Activated CD4-positive, alpha-beta T cell treated with anti-CD3 and anti-CD28 coated beads for 4 hours (primary cell): ENCODE measurements around the gene UBE2D2.
A peak's percentile ranks its signal among the peaks of the same experiment; 100 is the strongest.
"Not testable (repeated sequence)": the region's sequence is repeated elsewhere in the genome, so short reads cannot be mapped to it uniquely, and the experiment has no call there.

Experiments
- DNase-seq, 2 donors: peaks; one replicate each; pipeline ENCODE4 v3.0.0-alpha.2; 2020

UBE2D2 gene

GRCh38 chr5:139549162-139549894 lies 11.8 kb upstream of the UBE2D2 start:
- DNase-seq, result no peak

- DNase-seq, result not testable (repeated sequence)
Measured at GRCh38 chr5:139550051-139550872, 10.9 kb upstream of the UBE2D2 start.

DNA sequence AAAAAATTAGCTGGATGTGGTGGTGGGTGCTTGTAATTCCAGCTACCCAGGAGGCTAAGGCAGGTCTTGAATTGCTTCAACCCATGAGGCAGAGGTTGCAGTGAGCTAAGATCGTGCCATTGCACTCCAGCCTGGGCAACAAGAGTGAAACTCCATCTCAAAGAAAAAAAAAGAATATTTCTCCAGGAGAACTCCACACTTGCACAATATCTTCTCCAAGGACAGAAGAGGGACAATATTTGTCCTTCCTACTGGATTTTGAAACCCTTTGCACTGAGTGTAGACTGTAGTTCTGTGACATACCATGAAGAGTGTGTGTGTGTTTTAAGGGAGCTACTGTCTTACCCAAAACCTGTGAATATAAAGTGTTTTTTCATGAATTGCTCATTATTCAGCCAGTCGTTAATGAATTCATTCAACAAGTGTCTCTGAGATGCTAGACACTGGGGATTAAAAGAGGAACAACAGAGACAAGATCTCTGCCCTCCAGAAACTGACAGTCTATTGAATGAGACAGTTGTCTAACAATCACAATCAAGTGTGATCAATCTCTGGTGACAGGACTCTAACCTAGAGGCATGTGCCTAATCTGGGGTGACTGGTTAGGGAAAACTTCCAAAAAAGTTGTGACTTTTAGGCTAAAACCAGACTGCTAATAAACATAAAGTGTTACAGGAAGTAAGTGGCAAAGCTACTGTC lies 9.8 kb upstream of the UBE2D2 start:
- DNase-seq, result no peak

DNA sequence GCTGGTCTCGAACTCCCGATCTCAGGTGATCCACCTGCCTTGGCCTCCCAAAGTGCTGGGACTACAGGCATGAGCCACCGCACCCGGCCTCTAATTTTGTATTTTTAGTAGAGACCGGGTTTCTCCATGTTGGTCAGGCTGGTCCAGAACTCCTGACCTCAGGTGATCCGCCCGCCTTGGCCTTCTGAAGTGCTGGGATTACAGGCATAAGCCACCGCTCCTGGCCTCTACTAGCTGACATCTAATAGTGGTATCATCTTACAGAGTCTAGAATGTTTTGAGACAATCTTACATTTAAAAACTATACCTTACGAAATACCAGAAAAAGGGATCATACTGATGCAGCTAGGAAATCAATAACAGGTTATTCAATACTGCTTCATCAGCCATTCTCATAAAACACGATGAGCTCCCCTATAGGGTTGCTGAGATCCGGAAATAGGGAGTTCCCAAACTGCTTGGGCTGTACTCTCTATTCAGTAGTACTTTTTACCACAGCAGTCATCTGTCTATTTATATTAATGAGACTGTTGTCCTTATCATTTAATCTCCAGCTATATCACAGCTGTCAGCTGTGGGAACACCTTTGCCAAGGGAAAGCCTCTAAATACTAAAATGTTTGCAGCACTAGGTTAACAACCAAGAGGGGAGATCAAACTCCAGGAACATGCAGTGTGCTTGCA lies 8.1 kb upstream of the UBE2D2 start:
- no peak for DNase-seq

DNA sequence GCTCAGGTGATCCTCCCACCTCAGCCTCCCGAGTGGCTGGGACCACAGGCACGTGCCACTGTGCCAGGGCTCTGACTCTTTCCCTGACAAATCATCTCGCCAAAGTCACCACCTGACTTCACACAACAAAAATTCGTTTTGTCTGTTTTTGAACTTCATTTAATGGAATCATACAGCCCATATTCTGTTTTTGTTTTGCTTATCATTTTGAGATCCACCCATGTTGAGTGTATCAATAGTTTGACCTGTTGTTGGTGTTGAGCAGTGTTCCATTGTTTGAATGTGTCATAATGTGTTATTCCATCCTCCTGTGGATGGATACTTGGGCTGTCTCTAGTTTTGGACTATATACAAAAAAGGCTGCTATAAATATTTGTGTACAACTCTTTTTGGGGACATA lies 6.9 kb upstream of the UBE2D2 start:
- no peak for DNase-seq

DNA sequence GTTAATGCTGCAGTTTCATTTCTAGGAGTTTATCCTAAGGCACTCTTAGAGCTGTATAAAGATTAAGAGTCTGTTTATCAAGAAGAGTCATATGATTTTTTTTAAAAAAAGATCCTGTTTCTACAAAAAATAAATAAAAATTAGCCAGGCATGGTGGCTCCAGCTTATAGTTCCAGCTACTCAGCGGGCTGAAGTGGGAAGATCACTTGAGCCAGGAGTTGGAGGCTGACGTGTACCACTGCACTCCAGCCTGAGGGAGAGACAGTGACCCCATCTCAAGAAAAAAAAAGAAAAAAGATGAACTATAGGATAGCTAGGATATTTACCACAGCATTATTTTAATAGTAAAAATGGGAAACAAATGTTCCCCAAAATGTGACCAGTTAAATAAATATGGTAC lies 3.3 kb upstream of the UBE2D2 start:
- DNase-seq, result no peak

GRCh38 chr5:139561655-139562451 lies 714 bp downstream of the UBE2D2 start:
- DNase-seq, result peak in 1 of 2 donors; percentile 51

- DNase-seq, result no peak
Measured at GRCh38 chr5:139562847-139563246, 1.7 kb downstream of the UBE2D2 start.

DNA sequence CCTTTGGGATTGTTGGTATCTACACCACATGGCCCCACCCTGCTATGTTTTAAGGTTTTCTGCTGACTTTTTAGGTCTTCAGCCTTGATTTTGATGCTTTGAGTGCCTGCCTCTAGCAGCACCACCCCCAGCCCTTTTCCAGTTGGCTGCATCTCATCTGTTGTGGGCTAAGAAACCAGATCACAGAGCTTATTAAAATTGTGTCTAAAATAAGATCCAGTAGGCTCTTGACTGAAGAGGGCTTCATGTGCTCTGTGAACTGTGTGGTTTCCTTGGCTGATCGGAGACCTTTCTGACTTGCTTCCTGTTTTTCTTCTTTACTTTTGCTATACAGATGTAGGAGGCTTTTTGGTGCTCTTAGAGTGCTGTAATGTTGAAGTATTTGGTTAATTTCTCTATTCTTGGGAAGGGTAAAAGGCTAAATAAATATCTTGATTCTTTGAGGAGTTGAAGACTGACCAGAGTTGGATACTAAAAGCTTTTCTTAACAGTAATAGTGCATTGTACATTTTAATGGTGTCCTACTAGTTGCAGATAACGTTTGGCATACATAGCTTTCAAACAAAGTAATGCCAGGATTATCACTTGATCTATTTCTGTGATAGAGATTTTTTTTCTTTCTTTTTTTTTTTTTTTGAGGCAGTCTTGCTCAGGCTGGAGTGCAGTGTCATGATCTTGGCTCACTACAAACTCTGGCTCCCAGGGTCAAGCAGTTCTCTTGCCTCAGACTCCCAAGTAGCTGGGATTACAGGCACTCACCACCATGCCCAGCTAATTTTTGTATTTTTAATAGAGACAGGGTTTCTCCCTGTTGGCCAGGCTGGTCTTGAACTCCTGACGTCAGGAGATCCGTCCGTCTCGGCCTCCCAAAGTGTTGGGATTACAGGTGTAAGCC lies 4.5 kb downstream of the UBE2D2 start:
- peak; percentile 26 to 43 for DNase-seq

- DNase-seq, result no peak
Measured at GRCh38 chr5:139566611-139567010, 5.5 kb downstream of the UBE2D2 start.

DNA sequence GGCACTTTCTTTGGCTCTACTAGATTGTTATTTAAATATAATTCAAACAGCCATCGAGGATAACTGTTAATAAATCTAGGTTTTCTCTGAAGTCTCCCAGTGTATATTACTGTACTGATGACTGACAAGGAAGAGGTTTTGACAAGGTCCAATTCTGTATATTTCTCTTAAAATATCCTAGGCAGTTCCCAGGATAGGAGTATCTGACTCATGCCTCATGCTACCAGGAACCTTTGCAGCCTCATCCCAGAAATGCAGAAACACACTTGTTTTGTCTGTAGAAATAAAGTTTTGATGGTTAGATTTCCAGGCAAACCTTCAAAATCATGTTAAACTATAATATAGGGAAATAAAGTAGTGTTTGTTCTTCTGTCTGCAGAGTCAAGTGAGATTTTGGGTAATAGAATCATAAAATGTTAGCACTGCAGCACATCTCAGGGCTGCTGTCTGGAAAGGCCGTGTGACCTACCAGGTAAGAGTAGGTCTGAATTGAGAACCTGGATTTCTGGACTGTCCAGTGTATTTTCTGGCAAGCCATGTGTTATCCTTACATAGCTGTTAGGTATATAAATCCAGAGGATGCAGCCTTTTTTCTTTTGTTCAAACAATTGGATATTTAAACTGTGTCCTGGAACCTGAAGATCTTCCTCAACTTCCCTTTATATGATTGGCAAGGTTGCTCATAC lies 8.3 kb downstream of the UBE2D2 start:
- DNase-seq, result no peak

DNA sequence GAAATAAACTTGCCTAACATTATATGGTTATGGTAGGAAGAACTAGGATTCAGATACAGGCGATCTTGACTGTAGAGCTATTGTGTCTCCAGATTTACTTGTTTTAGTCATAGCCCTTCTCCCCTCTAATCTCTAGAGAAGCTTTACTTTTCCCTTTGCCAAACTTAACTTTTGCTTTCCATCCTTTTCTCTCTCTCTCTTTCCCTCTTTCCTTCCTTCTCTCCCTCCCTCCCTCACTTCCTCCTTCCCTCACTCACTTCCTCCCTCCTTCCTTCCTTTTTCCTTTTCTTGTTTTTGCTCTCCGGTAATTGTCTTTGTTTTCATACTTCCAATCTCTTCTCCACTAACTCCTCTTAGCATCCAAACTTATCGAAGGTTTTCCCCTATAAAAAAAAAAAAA lies 10.4 kb downstream of the UBE2D2 start:
- DNase-seq, result no peak

DNA sequence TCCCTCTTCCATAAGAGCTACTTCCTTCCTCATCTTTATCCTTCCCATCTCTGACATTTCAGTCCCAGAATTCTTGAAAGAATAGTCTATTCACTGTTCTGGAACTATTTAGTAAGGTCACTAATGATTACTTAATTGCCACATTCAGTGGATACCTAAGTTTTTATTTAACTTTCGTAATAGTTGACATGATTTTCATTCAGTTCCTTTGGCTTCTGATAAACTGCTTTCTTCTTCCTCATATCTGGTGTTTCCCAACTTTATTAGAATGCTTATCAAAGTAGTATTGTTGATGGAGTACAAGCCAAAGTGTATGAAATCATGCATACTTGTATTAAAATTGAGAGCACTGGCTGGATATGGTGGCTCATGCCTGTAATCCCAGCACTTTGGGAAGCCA lies 10.8 kb downstream of the UBE2D2 start:
- no peak for DNase-seq

GRCh38 chr5:139574641-139575312 lies 13.6 kb downstream of the UBE2D2 start:
- DNase-seq, result peak in 1 of 2 donors; percentile 24

DNA sequence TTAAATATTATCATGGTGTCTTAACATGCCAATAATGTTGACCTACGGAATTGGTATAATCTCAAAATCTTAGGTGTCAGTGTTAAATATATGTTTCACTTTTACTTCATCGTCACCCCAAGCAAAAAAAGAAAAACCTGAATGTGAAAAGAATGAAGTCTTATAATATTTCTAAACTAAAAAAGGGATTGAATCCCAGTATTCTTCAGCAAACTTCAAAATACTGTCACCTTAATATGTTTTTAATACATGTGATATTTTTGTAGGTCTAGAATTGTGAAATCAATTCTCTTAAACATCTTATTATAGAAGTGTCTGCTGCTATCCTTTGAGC lies 14.1 kb downstream of the UBE2D2 start:
- no peak for DNase-seq

DNA sequence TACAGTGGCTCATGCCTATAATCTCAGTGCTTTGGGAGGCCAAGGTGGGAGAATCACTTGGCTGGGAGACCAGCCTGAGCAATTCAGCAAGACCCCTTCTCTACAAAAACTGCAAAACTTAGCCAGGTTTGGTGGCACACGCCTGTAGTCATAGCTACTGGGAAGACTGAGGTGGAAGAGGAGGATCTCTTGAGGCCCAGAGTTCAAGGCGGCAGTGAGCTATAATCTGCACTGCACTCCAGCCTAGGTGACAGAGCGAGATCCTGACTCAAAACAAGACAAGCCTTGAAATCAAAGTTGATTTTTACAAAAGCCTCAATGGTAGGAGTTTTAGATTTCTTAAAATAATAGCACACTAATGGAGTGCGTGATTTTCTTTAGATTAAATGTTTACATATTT lies 14.6 kb downstream of the UBE2D2 start:
- no peak for DNase-seq

DNA sequence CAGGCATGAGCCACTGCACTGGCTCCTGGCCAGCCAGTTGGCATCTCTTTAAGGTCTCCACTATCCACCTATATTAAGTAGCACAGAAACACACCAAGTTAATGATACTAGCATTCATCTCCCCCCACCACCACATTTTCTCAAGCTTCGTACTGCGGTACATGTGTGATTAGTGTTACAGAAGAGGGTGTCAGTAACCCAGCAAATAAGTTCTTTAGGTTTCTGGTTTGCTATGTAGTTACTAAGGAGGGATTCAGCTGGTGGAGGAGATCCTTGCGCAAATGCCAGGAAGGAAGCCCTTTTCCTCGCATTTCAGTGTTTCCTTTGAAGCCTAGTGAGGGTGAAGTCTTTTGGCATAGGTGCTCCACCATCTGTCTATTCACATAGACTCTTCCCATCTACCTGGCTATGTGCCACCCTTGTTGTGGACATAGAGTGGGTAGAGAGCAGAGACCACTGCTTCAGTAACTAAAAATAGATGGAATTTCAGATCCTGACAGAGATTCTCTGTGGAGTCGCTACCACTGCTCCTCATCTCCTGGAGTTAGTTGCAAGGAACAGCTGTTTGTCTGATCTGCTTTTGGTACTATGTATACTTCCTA lies 16.7 kb downstream of the UBE2D2 start:
- DNase-seq, result no peak

- DNase-seq, result no peak
Measured at GRCh38 chr5:139578325-139578724, 17.2 kb downstream of the UBE2D2 start.

GRCh38 chr5:139582181-139582580 lies 21.0 kb downstream of the UBE2D2 start:
- DNase-seq, result not testable (repeated sequence)

GRCh38 chr5:139584137-139584536 lies 23.0 kb downstream of the UBE2D2 start:
- no peak for DNase-seq
